Astrocyte of the hippocampus (primary cell): ENCODE data around the gene NETO2.
A peak's percentile ranks its signal among the peaks of the same experiment; 100 is the strongest.

Experiments
- DNase-seq: peaks from one replicate; pipeline ENCODE4 v3.0.0; 2011; ENCODE audit warnings: low read depth, low spot score

The NETO2 gene

GRCh38 chr16:47046726-47047523 lies 96.8 kb downstream of the NETO2 start:
- no peak for DNase-seq

- peak; percentile 32 for DNase-seq
Observed at GRCh38 chr16:47045459-47045858, 98.3 kb downstream of the NETO2 start.

GRCh38 chr16:47045023-47045422 lies 98.7 kb downstream of the NETO2 start:
- DNase-seq = peak; percentile 34

- no peak for DNase-seq
Observed at GRCh38 chr16:47043970-47044684, 99.6 kb downstream of the NETO2 start.

- no peak for DNase-seq
Observed at GRCh38 chr16:47043200-47043599, 100.5 kb downstream of the NETO2 start.

GRCh38 chr16:47037746-47038458 lies 105.8 kb downstream of the NETO2 start:
- DNase-seq = peak; percentile 94

- no peak for DNase-seq
Observed at GRCh38 chr16:47037396-47037745, 106.4 kb downstream of the NETO2 start.

GRCh38 chr16:47036201-47036600 lies 107.5 kb downstream of the NETO2 start:
- DNase-seq = no peak

GRCh38 chr16:47035436-47035835 lies 108.3 kb downstream of the NETO2 start:
- DNase-seq = no peak

- no peak for DNase-seq
Observed at GRCh38 chr16:47034455-47034854, 109.3 kb downstream of the NETO2 start.

- DNase-seq = no peak
Observed at GRCh38 chr16:47033176-47033575, 110.6 kb downstream of the NETO2 start.

- no peak for DNase-seq
Observed at GRCh38 chr16:47029724-47030123, 114.0 kb downstream of the NETO2 start.

- DNase-seq = no peak
Observed at GRCh38 chr16:47028767-47029377, 114.9 kb downstream of the NETO2 start.
